ENCODE data around the gene KRTAP16-1.
"Not testable (repeated sequence)": the region's sequence is repeated elsewhere in the genome, so short reads cannot be mapped to it uniquely, and the experiment has no call there.

The KRTAP16-1 gene

GRCh38 chr17:41308918-41309359, at the start of gene KRTAP16-1:
Gene KRTAP16-1 (minus strand): TSS chr17:41309309. CDS start chr17:41309253, 56 bp downstream.
- DNase-seq (ENCODE audit: low spot score): no peak

GRCh38 chr17:41354536-41354935, 45.4 kb upstream of the KRTAP16-1 start:
- no peak for DNase-seq (ENCODE audit: low spot score)

- no peak for DNase-seq (ENCODE audit: low spot score)
These were observed 43.7 kb upstream of the KRTAP16-1 start for GRCh38 chr17:41352597-41353366.

- DNase-seq (ENCODE audit: low spot score): no peak
These were observed 42.1 kb upstream of the KRTAP16-1 start for GRCh38 chr17:41351177-41351576.

GRCh38 chr17:41350381-41350878, 41.3 kb upstream of the KRTAP16-1 start, which contains the start of gene KRT33A:
Gene KRT33A (minus strand): TSS chr17:41350828. CDS start chr17:41350767, 61 bp downstream.
- DNase-seq (ENCODE audit: low spot score): not testable (repeated sequence)

GRCh38 chr17:41347869-41348760, 39.0 kb upstream of the KRTAP16-1 start:
- no peak for DNase-seq (ENCODE audit: low spot score)

- DNase-seq (ENCODE audit: low spot score): not testable (repeated sequence)
These were observed 37.3 kb upstream of the KRTAP16-1 start for GRCh38 chr17:41346421-41346820.

- no peak for DNase-seq (ENCODE audit: low spot score)
These were observed 36.9 kb upstream of the KRTAP16-1 start for GRCh38 chr17:41345992-41346391.

- no peak for DNase-seq (ENCODE audit: low spot score)
These were observed 33.9 kb upstream of the KRTAP16-1 start for GRCh38 chr17:41343029-41343428.

- peak; percentile 84 for DNase-seq (ENCODE audit: low spot score)
These were observed 32.1 kb upstream of the KRTAP16-1 start for GRCh38 chr17:41340934-41341861.

GRCh38 chr17:41340494-41340893, 31.4 kb upstream of the KRTAP16-1 start:
- DNase-seq (ENCODE audit: low spot score): no peak

GRCh38 chr17:41339571-41340172, 30.6 kb upstream of the KRTAP16-1 start:
- DNase-seq (ENCODE audit: low spot score): no peak

- DNase-seq (ENCODE audit: low spot score): peak; percentile 81
These were observed 29.9 kb upstream of the KRTAP16-1 start for GRCh38 chr17:41338961-41339485.

GRCh38 chr17:41335747-41336146, 26.6 kb upstream of the KRTAP16-1 start:
- DNase-seq (ENCODE audit: low spot score): no peak

GRCh38 chr17:41334385-41335305, 25.5 kb upstream of the KRTAP16-1 start:
- peak; percentile 14 for DNase-seq (ENCODE audit: low spot score)

- no peak for DNase-seq (ENCODE audit: low spot score)
These were observed 24.7 kb upstream of the KRTAP16-1 start for GRCh38 chr17:41333836-41334235.

GRCh38 chr17:41333098-41333497, 24.0 kb upstream of the KRTAP16-1 start:
- DNase-seq (ENCODE audit: low spot score): no peak

- no peak for DNase-seq (ENCODE audit: low spot score)
These were observed 23.1 kb upstream of the KRTAP16-1 start for GRCh38 chr17:41332239-41332638.

GRCh38 chr17:41331606-41332005, 22.5 kb upstream of the KRTAP16-1 start:
- DNase-seq (ENCODE audit: low spot score): no peak
